ENCODE measurements around the gene SLC2A6.
"Not testable (repeated sequence)": the region's sequence is repeated elsewhere in the genome, so short reads cannot be mapped to it uniquely, and the experiment has no call there.

Gene SLC2A6

DNA sequence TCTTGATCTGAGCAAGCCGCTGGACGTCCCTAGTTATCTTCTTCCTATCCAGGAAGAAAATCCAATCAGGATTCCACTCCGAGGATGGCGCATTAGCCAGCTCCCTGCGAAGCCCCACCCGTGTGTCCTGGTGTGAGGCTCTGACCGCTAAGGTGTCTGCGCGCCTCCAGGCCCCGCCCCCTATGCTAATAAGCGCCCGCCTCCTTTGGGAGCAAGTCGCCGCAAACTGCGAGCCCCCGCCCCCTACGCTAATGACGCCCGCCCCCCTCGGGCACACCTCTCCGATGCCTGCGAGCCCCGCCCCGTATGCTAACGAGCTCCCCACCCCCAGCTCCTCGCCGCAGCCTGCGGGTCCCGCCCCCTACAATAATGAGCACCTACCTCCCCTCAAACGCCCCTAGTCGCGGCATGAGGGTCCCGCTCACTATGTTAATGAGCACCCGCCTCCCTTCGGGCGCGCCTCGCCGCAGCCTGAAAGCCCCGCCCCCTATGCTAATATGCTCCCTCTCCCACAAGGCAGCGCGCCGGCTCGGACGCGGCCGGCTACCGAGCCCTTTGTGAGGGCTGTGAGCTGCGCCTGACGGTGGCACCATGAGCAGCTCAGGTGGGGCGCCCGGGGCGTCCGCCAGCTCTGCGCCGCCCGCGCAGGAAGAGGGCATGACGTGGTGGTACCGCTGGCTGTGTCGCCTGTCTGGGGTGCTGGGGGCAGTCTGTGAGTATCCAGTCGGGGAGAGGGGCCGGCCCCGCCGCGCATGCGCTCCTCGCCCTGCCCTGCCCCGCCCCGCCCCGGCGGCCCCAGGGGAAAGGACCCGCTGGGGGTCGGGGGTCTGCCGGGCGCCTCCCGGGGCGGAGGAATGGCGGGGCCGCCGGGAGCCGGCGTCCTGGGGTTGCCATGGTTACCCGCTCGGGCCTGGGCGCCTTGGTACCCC, 19.2 kb downstream of the SLC2A6 start, which contains the start of gene CACFD1:
Gene CACFD1 (plus strand): TSS at position 503 of the 929 bp plus-strand sequence. CDS start 89 bp downstream, at position 592.
- ATAC-seq (replicated peaks): peak; percentile 83 to 85
- peak; percentile 88 for DNase-seq

DNA sequence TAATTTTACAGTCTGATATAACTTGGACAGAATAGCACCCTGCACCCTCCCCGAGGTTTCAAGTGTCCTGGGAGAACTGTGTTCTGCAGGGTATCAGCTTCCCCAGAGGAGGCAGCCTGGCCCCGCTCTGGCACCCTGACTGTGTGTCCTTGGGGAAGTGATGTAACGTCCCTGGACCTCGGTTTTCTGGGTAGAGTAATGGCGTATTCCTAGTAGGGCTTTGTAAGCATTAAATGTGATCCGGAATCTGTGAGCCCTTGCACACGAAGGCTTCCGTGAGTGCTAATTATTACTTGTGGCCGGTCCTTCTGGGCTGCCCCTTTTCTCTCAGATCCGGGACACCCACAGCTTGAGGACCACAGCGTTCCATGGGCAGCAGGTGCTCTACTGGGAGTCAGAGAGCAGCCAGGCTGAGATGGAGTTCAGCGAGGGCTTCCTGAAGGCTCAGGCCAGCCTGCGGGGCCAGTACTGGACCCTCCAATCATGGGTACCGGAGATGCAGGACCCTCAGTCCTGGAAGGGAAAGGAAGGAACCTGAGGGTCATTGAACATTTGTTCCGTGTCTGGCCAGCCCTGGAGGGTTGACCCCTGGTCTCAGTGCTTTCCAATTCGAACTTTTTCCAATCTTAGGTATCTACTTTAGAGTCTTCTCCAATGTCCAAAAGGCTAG, 20.1 kb downstream of the SLC2A6 start:
- Mint-ChIP-seq H3K9me3 (no peaks in the 10 kb centered on the region), H3K4me1 (peaks cover 20 to 29% of the 10 kb centered on the region in 2 donors), H3K27ac (no peak overlapping the region), H3K27me3 (no peaks in the 10 kb centered on the region), H3K4me3 (peak overlapping the region; percentile 97 to 100), H3K36me3 (peaks cover 0 to under 1% of the 10 kb centered on the region in 2 donors)
- no peak for DNase-seq
- no peak for ATAC-seq (replicated peaks)

More for the DNA sequence above, 19.2 kb downstream of the SLC2A6 start, which contains the start of gene CACFD1:
- H3K27ac Mint-ChIP-seq: peak within 1 kb of the TSS; percentile 99
- H3K4me3 Mint-ChIP-seq: peak within 1 kb of the TSS; percentile 97 to 100
- H3K9me3 Mint-ChIP-seq: no peaks in the 10 kb centered on the region
- no peaks in the 10 kb centered on the region for H3K27me3 Mint-ChIP-seq
- H3K36me3 Mint-ChIP-seq: peaks cover 0 to 6% of the 10 kb centered on the region in 2 donors
- peaks cover 22 to 34% of the 10 kb centered on the region in 2 donors for H3K4me1 Mint-ChIP-seq

DNA sequence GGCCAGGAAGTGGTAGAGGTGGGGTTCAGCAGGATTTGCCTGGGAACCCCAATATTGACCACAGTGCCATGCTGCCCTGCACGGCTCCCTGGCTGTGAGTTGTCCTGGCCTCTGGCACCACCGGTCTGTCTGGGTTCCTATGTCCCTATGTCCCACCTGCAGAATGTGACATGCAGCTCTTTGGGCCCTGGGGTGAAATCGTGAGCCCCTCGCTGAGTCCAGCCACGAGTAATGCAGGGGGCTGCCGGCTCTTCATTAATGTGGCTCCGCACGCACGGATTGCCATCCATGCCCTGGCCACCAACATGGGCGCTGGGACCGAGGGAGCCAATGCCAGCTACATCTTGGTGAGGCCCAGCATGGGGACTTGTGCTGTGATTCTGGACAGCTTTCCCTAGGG, 21.2 kb downstream of the SLC2A6 start:
- Mint-ChIP-seq H3K27ac (no peak overlapping the region), H3K4me1 (peaks cover 20 to 23% of the 10 kb centered on the region in 2 donors), H3K4me3 (no peak overlapping the region), H3K27me3 (no peaks in the 10 kb centered on the region), H3K36me3 (no peaks in the 10 kb centered on the region), H3K9me3 (no peaks in the 10 kb centered on the region)
- ATAC-seq (replicated peaks) (no peak), DNase-seq (no peak)

- Mint-ChIP-seq H3K4me3 (no peak overlapping the region), H3K27ac (no peak overlapping the region), H3K36me3 (no peaks in the 10 kb centered on the region), H3K9me3 (no peaks in the 10 kb centered on the region), H3K4me1 (peaks cover 17 to 23% of the 10 kb centered on the region in 2 donors), H3K27me3 (no peaks in the 10 kb centered on the region)
- ATAC-seq (replicated peaks): no peak
- no peak for DNase-seq
Measured at GRCh38 chr9:133457233-133457632, 21.7 kb downstream of the SLC2A6 start.

DNA sequence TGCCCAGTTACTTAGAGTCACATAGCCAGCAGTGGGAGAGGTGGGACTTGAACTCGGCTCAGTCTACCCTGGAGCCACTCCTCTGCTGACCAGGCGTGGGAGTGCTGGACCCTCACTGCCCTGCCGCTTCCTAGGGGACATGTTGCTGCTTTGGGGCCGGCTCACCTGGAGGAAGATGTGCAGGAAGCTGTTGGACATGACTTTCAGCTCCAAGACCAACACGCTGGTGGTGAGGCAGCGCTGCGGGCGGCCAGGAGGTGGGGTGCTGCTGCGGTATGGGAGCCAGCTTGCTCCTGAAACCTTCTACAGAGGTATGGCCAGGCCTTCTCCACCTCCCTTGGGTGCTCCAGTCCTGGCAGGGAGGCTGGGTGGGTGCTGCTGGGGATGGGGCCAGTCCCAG, 22.5 kb downstream of the SLC2A6 start:
- no peak overlapping the region for H3K27ac Mint-ChIP-seq
- no peaks in the 10 kb centered on the region for H3K27me3 Mint-ChIP-seq
- H3K36me3 Mint-ChIP-seq: no peaks in the 10 kb centered on the region

GRCh38 chr9:133455936-133456335, 23.0 kb downstream of the SLC2A6 start:
- no peak for DNase-seq
- Mint-ChIP-seq H3K4me3 (no peak overlapping the region), H3K4me1 (peaks cover 12 to 13% of the 10 kb centered on the region in 2 donors), H3K27ac (no peak overlapping the region), H3K9me3 (no peaks in the 10 kb centered on the region), H3K27me3 (no peaks in the 10 kb centered on the region), H3K36me3 (no peaks in the 10 kb centered on the region)
- ATAC-seq (replicated peaks): no peak

More for the DNA sequence above, 22.5 kb downstream of the SLC2A6 start:
- DNase-seq (no peak), ATAC-seq (replicated peaks) (no peak)
- no peaks in the 10 kb centered on the region for H3K9me3 Mint-ChIP-seq
- peaks cover 17 to 18% of the 10 kb centered on the region in 2 donors for H3K4me1 Mint-ChIP-seq
- H3K4me3 Mint-ChIP-seq: no peak overlapping the region

DNA sequence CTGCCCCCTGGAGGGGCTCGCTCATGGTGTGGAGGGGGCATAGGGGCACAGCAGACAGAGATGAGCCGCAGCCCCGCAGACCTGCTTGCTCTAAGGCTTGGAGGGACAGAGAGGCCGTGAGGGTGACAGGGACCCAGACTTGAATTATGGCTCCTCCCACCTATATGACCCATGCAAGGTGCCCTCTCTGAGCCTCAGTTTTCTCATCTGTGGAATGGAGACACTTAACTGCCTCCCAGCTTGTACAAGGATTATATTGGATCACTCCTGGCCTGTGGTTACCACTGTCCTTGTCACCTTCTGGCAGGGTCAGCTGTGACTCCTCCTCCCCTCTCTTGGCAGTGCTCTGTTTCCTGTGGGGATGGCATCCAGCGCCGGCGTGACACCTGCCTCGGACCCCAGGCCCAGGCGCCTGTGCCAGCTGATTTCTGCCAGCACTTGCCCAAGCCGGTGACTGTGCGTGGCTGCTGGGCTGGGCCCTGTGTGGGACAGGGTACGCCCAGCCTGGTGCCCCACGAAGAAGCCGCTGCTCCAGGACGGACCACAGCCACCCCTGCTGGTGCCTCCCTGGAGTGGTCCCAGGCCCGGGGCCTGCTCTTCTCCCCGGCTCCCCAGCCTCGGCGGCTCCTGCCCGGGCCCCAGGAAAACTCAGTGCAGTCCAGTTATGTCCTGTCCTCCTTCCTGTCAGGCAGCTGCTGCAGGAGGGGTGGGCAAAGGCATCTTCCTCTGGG, 23.8 kb downstream of the SLC2A6 start:
- ATAC-seq (replicated peaks): no peak
- H3K36me3 Mint-ChIP-seq: no peaks in the 10 kb centered on the region
- no peak overlapping the region for H3K4me3 Mint-ChIP-seq
- no peaks in the 10 kb centered on the region for H3K27me3 Mint-ChIP-seq
- no peaks in the 10 kb centered on the region for H3K9me3 Mint-ChIP-seq
- H3K4me1 Mint-ChIP-seq: peaks cover 6 to 7% of the 10 kb centered on the region in 2 donors
- H3K27ac Mint-ChIP-seq: no peak overlapping the region
- no peak for DNase-seq

- Mint-ChIP-seq H3K27ac (no peak overlapping the region), H3K4me1 (peaks cover 6% of the 10 kb centered on the region in 2 donors), H3K9me3 (no peaks in the 10 kb centered on the region), H3K27me3 (no peaks in the 10 kb centered on the region), H3K36me3 (no peaks in the 10 kb centered on the region), H3K4me3 (no peak overlapping the region)
- ATAC-seq (replicated peaks): no peak
- no peak for DNase-seq
Measured at GRCh38 chr9:133454325-133454724, 24.6 kb downstream of the SLC2A6 start.

DNA sequence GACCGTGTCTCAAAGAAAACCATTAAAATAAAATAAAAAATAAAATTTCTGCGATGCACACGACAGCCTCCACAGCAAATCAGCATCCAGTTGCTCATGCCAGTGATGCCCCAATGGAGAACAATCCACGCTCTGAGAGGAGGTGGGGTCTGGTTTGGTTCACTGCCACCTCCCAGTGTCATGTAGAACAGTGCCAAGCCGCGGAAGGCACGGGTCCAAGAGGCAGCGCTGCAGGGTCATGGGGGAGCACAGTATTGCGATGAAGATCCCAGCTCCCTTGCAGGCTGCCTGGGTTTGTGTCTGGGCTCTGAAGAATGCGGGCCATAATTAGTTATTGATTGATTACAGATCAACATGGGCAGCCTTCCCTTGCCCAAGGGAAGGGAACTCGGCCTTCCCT, 25.2 kb downstream of the SLC2A6 start:
- peaks cover 0 to 6% of the 10 kb centered on the region in 2 donors for H3K4me1 Mint-ChIP-seq
- ATAC-seq (replicated peaks) (no peak), DNase-seq (no peak)
- no peak overlapping the region for H3K4me3 Mint-ChIP-seq
- no peaks in the 10 kb centered on the region for H3K9me3 Mint-ChIP-seq
- no peak overlapping the region for H3K27ac Mint-ChIP-seq
- no peaks in the 10 kb centered on the region for H3K36me3 Mint-ChIP-seq
- H3K27me3 Mint-ChIP-seq: no peaks in the 10 kb centered on the region

GRCh38 chr9:133452562-133452961, 26.3 kb downstream of the SLC2A6 start:
- Mint-ChIP-seq H3K36me3 (no peaks in the 10 kb centered on the region), H3K4me1 (peaks cover 0 to 6% of the 10 kb centered on the region in 2 donors), H3K27me3 (no peaks in the 10 kb centered on the region), H3K27ac (no peak overlapping the region), H3K9me3 (no peaks in the 10 kb centered on the region), H3K4me3 (no peak overlapping the region)
- no peak for DNase-seq
- no peak for ATAC-seq (replicated peaks)

- not testable (repeated sequence) for H3K36me3 Mint-ChIP-seq, DNase-seq, H3K27ac Mint-ChIP-seq, H3K27me3 Mint-ChIP-seq, H3K4me1 Mint-ChIP-seq, H3K9me3 Mint-ChIP-seq, H3K4me3 Mint-ChIP-seq
- ATAC-seq (replicated peaks): peak in 1 of 2 donors; percentile 53
Measured at GRCh38 chr9:133451865-133452264, 27.0 kb downstream of the SLC2A6 start.

DNA sequence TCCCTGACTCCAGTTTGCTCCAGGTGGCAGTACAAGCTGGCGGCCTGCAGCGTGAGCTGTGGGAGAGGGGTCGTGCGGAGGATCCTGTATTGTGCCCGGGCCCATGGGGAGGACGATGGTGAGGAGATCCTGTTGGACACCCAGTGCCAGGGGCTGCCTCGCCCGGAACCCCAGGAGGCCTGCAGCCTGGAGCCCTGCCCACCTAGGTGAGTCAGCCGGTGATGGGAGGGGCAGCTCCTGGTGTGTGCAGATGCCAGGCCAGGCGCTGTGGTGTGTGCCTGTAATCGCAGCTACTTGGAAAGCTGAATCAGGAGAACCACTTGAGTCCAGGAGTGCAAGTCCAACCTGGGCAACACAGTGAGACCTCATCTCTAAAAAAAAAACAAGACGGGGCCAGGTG, 29.1 kb downstream of the SLC2A6 start:
- H3K36me3 Mint-ChIP-seq: no peaks in the 10 kb centered on the region
- H3K27ac Mint-ChIP-seq: no peak overlapping the region
- no peaks in the 10 kb centered on the region for H3K9me3 Mint-ChIP-seq
- no peak for ATAC-seq (replicated peaks)
- H3K4me3 Mint-ChIP-seq: no peak overlapping the region
- H3K27me3 Mint-ChIP-seq: no peaks in the 10 kb centered on the region
- DNase-seq: no peak
- H3K4me1 Mint-ChIP-seq: peaks cover 0 to 6% of the 10 kb centered on the region in 2 donors

DNA sequence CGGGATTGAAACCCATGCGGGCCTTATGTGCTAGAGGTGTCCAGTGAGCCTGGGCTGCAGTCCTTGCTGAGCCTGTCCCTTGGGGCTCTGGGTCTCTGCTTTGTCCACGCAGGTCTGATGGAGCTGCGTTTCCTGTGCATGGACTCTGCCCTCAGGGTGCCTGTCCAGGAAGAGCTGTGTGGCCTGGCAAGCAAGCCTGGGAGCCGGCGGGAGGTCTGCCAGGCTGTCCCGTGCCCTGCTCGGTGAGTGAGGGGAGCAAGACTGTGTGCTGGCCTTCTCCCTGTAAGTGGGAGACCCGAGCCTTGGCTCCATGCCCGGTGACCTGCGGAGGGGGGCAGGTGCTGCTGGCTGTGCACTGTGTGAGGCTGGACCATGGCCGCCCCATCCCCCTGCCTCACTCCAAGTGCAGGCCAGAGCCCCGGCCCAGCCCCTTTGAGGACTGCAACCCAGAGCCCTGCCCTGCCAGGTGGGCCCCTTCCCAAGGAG, 30.4 kb downstream of the SLC2A6 start:
- Mint-ChIP-seq H3K27ac (no peak overlapping the region), H3K4me3 (no peak overlapping the region), H3K9me3 (no peaks in the 10 kb centered on the region), H3K36me3 (no peaks in the 10 kb centered on the region), H3K4me1 (peaks cover 0 to 3% of the 10 kb centered on the region in 2 donors), H3K27me3 (no peaks in the 10 kb centered on the region)
- DNase-seq: no peak
- ATAC-seq (replicated peaks): no peak

Measured in stimulated activated naive B cell treated with anti-CD40 and anti-IgM and Interleukin-4, amounts not matched to agents 10 μg/mL and 1 μg/mL and 100 μg/mL, for 72 hours (primary cell).